CD4-positive, alpha-beta T cell treated with Interleukin-10 for 1 hour (primary cell): ENCODE measurements around the gene RNF103.

Experiments used
- DNase-seq: peaks from one replicate; pipeline ENCODE4 v3.0.0-alpha.2; 2020

RNF103 gene

GRCh38 chr2:86563650-86564061, 60.0 kb downstream of the RNF103 start:
- DNase-seq = no peak

- peak; percentile 98 for DNase-seq
These were observed 60.6 kb downstream of the RNF103 start, which contains the start of gene CHMP3 for GRCh38 chr2:86562922-86563649. CHMP3 (minus strand) TSS chr2:86563443; CDS start chr2:86563348, 95 bp downstream.

DNA sequence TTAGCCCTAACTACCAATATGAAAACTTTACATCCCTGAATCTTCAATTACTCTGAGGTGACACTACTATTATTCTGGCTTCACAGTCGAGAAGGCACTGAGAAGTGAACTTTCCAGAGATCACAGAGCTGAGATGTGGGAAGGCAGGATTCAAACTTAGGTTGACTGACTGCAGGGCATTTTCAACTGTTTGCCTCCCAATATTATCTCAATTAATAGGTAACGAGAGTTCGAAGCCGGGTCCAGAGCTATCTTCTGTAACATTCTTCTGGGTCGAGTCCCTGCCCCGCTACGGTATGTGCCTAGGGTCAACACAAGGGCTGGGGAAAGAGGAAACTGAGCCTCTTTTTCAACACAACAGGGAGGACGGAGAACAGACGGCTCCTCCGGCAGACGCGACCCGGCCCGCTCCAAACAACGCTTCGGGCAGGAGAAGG, 61.2 kb downstream of the RNF103 start:
- no peak for DNase-seq

- no peak for DNase-seq
These were observed 65.8 kb downstream of the RNF103 start for GRCh38 chr2:86557836-86558235.

DNA sequence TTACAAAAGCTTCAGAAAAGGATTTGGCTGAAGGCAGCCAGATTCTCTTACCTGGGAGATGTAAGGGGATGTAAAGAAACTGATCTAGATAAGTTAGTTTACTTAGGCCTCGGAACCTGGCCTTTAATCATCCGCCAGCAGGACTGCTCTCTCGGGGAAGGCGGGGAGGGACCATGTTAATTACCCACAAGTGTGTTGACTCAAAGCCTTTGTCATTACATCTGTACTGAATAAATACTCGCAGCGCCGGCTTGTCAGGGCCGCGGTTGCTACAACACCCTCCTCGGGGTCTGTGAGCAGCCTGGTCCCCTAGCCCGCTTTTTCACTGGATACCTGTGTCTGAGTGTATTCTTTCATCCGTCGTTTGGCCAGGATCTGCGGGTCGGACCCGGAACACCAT, 67.2 kb downstream of the RNF103 start:
- no peak for DNase-seq
